IgD-negative memory B cell (primary cell): ENCODE data around the gene PROX2. TPM values are rescaled to one million over a fixed set of nuclear protein-coding genes. Genes with fewer than 3 reads are reported as not detected.

Experiments used
- H3K27ac Mint-ChIP-seq, 3 donors: one replicate each; pipeline ENCODE4 v1.8.0; 2020 to 2022; ENCODE audit warnings: mild to moderate bottlenecking in 3 of 3, mixed read lengths in 3 of 3, moderate library complexity in 1 of 3
- H3K27me3 Mint-ChIP-seq: one replicate; pipeline ENCODE4 v1.8.0; 2021; ENCODE audit warnings: mixed read lengths
- H3K36me3 Mint-ChIP-seq: one replicate; pipeline ENCODE4 v1.8.0; 2020; ENCODE audit warnings: mild to moderate bottlenecking, mixed read lengths
- H3K4me1 Mint-ChIP-seq, 3 donors: one replicate each; pipeline ENCODE4 v1.8.0; 2020 to 2022; ENCODE audit warnings: mixed read lengths in 3 of 3, mild to moderate bottlenecking in 1 of 3
- H3K4me3 Mint-ChIP-seq, 4 donors: one replicate each; pipeline ENCODE4 v1.8.0; 2020 to 2022; ENCODE audit warnings: mild to moderate bottlenecking in 4 of 4, mixed read lengths in 4 of 4, moderate library complexity in 3 of 4
- H3K9me3 Mint-ChIP-seq, 3 donors: one replicate each; pipeline ENCODE4 v1.8.0; 2020 to 2021; ENCODE audit warnings: mixed read lengths in 3 of 3, mild to moderate bottlenecking in 1 of 3
- polyA plus RNA-seq: library from polyadenylated mRNA; unstranded; fragments of 300-500 nt; fragmentation: Illumina TruSeq; gene quantifications from one replicate; pipeline ENCODE4 v1.2.3, GENCODE V29; 2021

The PROX2 gene
- polyA plus RNA-seq, 1 donor from 2014 or later, result not detected

DNA sequence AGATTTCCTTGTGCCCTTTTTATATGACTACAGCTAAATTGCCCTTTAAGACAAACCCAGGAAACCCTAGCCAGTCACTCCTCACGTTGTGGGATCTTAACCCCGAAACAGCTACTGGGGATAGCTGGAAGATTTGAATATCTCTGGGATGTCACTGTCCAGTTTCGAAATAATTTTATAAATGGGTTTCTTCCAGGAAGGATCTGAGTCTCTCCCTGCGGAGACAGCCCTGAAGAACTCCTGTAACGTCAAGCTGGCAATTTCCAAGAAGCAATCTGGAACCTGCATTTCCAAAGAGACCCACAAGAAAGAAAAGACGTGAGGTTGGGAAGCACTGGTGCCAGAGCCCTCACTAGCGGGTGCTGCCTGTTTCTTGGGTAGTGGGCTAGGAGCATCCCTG is 20.9 kb downstream of the PROX2 start:
- Mint-ChIP-seq H3K4me3 (no peak overlapping the region), H3K4me1 (peaks cover 23 to 25% (median 24%) of the 10 kb centered on the region in 3 donors), H3K36me3 (peaks cover 3% of the 10 kb centered on the region), H3K27ac (peak overlapping the region in 1 of 3 donors; percentile 39), H3K27me3 (no peaks in the 10 kb centered on the region), H3K9me3 (no peaks in the 10 kb centered on the region)

DNA sequence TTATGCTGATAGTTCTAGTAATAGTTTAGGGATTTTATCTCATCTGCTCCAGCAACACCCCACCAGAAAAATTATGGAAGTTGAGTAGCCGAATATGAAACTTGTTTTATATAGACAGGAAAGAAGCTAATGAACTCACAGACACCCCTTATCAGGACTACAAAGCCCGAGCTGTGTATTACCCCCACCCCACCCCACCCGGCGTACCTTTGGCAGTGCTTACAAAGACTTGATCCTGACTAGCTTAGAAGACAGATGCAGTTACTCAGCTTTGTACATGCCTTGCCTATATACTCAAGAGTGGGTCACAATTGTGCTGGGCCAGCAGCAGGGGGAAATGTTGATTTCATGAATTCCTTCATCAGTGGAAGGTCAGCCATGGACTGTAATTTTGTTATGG is 22.4 kb downstream of the PROX2 start:
- H3K27me3 Mint-ChIP-seq, result no peaks in the 10 kb centered on the region
- H3K4me3 Mint-ChIP-seq, result peak overlapping the region in 1 of 4 donors; percentile 59
- no peak overlapping the region for H3K27ac Mint-ChIP-seq
- H3K9me3 Mint-ChIP-seq, result no peaks in the 10 kb centered on the region
- peaks cover 23 to 25% (median 24%) of the 10 kb centered on the region in 3 donors for H3K4me1 Mint-ChIP-seq
- peaks cover 3% of the 10 kb centered on the region for H3K36me3 Mint-ChIP-seq

- Mint-ChIP-seq H3K9me3 (no peaks in the 10 kb centered on the region), H3K4me1 (peaks cover 23 to 25% (median 24%) of the 10 kb centered on the region in 3 donors), H3K4me3 (peak overlapping the region in 2 of 4 donors; percentile 55 to 59), H3K27me3 (no peaks in the 10 kb centered on the region), H3K27ac (no peak overlapping the region), H3K36me3 (peaks cover 3% of the 10 kb centered on the region)
These were observed 22.9 kb downstream of the PROX2 start for GRCh38 chr14:74852922-74853530.

DNA sequence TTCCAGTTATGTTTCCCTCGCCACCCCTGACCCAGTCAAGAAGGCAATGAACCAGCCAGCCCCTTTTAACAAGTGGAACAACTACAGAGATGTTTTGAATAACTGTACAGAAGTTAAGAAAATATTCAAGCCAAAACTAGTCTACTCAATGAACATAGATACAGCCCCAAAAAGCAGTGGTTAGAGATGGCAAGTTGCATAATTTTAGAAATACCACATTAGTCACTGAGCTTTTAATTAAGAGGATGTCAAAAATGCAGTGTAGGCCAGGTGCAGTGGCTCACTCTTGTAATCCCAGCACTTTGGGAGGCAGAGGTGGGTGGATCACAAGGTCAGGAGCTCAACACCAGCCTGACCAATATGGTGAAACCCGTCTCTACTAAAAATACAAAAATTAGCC is 27.2 kb downstream of the PROX2 start:
- Mint-ChIP-seq H3K27me3 (no peaks in the 10 kb centered on the region), H3K4me3 (no peak overlapping the region), H3K4me1 (peaks cover 10 to 15% (median 14%) of the 10 kb centered on the region in 3 donors), H3K9me3 (no peaks in the 10 kb centered on the region), H3K36me3 (no peaks in the 10 kb centered on the region), H3K27ac (no peak overlapping the region)

- no peaks in the 10 kb centered on the region for H3K9me3 Mint-ChIP-seq
- no peak overlapping the region for H3K27ac Mint-ChIP-seq
- no peaks in the 10 kb centered on the region for H3K27me3 Mint-ChIP-seq
- H3K4me1 Mint-ChIP-seq, result peaks cover 3 to 6% (median 4%) of the 10 kb centered on the region in 3 donors
- H3K4me3 Mint-ChIP-seq, result no peak overlapping the region
- no peaks in the 10 kb centered on the region for H3K36me3 Mint-ChIP-seq
These were observed 28.8 kb downstream of the PROX2 start for GRCh38 chr14:74846968-74847665.

DNA sequence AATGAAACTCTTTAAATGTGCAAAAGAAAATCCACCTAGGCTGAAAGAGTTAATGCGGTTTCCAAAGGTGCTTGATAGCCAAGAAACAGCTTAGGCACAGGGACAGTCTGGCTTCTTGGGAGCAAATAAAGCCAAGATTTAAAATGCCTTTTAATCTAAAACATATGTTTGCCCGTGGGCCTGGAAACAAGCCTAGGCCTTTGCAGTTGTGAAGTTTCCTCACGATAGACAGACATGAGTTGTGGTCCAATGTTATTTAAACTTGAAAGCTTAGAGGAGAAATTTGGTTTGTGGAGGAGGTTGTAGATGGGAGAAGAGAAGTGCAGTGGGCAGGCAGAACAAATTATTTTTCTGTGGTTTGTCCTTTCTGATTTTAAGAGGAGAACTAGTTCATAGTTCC is 29.8 kb downstream of the PROX2 start:
- Mint-ChIP-seq H3K27ac (no peak overlapping the region), H3K4me3 (no peak overlapping the region), H3K27me3 (no peaks in the 10 kb centered on the region), H3K4me1 (peaks cover 12 to 13% (median 12%) of the 10 kb centered on the region in 3 donors), H3K9me3 (no peaks in the 10 kb centered on the region), H3K36me3 (no peaks in the 10 kb centered on the region)

DNA sequence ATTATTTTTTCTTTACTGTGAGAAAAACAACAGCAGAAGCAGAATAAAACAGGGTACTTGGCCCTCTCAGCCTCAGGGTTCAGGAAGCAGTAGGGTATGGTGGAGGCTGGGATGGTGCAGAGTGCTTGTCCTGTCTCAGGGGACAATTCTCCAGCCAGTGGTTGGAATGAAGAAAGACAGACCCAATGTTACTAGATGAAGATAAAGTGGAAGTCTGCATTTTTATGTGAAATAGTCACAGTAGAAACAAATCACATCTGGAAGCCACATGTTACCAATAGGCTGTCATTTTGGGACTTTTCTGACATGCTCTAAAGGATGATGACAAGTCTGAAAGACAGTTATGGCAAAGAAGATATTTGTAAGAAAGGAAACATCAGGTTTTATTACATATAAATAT is 32.3 kb downstream of the PROX2 start:
- Mint-ChIP-seq H3K4me1 (peaks cover 27 to 29% (median 28%) of the 10 kb centered on the region in 3 donors), H3K9me3 (no peaks in the 10 kb centered on the region), H3K27ac (no peak overlapping the region), H3K4me3 (no peak overlapping the region), H3K36me3 (no peaks in the 10 kb centered on the region), H3K27me3 (no peaks in the 10 kb centered on the region)

DNA sequence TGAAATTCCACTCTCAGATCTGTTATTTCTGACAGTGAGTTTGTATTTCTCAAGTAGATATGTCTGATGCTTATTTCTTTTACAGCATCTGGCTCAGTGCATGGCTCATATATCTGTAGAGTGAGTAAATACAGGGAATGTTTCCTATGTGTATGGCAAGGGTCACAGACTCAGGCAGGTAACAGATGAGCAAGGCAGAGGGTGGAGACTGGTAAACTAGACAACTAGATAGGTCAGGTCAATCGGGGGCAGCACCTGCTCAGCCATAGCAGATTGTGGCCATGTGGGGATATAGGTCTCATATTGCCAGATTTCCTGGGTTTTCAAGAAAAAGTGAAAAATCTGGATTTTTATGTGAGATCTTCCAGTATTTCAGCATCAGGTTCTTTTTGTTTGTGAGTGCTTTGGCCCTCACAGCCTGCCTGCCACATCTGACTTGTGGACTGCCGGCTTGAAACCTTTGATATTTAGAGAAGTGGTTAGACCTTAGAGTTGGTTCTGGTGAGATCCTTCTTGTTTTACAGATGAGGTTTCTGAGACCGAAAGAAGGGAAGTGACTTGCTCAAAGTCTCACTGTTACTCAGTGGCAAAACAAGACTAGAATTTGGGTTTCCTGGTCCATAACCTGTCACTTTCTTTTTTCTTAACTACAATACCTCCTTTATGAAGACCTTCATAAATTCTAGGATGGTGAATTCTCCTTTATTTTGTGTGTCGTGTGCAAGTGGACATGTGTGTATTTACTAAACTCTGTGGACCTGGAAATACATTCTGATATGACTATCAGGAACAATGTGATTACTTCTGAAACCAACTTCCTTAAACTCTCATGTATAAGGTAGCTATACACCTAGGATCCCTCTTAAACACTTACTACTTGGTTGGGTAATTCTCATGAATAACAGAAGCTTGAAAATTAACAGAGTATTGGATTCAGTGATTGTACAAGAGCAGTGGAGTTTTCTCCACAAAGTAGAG is 34.4 kb downstream of the PROX2 start:
- H3K36me3 Mint-ChIP-seq, result no peaks in the 10 kb centered on the region
- peak overlapping the region; percentile 9 to 87 (median 58) for H3K4me3 Mint-ChIP-seq
- peak overlapping the region; percentile 66 to 95 (median 90) for H3K27ac Mint-ChIP-seq
- H3K4me1 Mint-ChIP-seq, result peaks cover 47 to 50% (median 49%) of the 10 kb centered on the region in 3 donors
- H3K27me3 Mint-ChIP-seq, result no peaks in the 10 kb centered on the region
- no peaks in the 10 kb centered on the region for H3K9me3 Mint-ChIP-seq

DNA sequence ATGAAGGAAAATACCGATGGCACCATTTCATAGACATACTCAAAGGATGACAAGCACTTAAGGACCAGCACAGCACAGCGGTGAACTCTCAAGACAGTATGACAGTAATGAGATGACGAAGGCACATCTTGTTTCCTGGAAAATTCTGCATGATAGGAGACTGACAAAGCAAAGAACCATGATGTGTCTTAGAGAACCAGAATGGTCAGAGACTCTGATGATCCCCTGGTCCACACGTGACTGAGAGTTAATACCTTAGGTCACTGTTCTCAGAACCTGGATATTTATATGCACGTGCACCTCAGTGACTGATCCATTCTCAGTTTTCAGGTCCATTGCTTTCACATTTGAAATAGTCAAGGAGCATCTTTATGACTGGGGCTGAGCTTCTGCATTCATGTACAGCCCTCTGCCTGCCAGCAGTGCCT is 35.3 kb downstream of the PROX2 start:
- Mint-ChIP-seq H3K27ac (peak overlapping the region; percentile 66 to 95 (median 90)), H3K4me3 (peak overlapping the region in 3 of 4 donors; percentile 21 to 85 (median 49)), H3K36me3 (no peaks in the 10 kb centered on the region), H3K27me3 (no peaks in the 10 kb centered on the region), H3K4me1 (peaks cover 54 to 57% (median 56%) of the 10 kb centered on the region in 3 donors), H3K9me3 (no peaks in the 10 kb centered on the region)

DNA sequence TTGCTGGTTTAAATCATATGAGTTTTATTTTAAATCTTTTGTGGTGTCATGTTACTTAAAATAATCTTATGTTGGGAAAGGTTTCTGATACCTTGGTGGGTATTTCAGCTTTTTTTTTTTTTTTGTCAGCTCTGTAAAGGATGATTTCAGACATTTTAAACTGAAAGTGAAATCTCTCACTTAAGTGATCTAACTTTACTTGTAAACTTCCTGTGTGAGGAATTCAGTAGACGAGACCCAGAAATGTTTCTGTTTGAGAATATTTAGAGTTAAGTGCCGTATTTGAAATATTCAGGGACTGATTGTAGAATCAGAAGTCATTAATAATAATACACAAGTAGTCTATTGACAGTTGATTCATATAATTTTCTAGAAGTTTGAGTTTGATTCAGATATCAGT is 37.8 kb downstream of the PROX2 start:
- H3K27ac Mint-ChIP-seq, result peak overlapping the region; percentile 72 to 82 (median 75)
- H3K36me3 Mint-ChIP-seq, result no peaks in the 10 kb centered on the region
- no peaks in the 10 kb centered on the region for H3K9me3 Mint-ChIP-seq
- peaks cover 61 to 68% (median 68%) of the 10 kb centered on the region in 3 donors for H3K4me1 Mint-ChIP-seq
- no peaks in the 10 kb centered on the region for H3K27me3 Mint-ChIP-seq
- peak overlapping the region; percentile 59 to 94 (median 70) for H3K4me3 Mint-ChIP-seq

- Mint-ChIP-seq H3K9me3 (no peaks in the 10 kb centered on the region), H3K27ac (peak overlapping the region in 2 of 3 donors; percentile 85 to 89), H3K4me1 (peaks cover 51 to 59% (median 57%) of the 10 kb centered on the region in 3 donors), H3K27me3 (no peaks in the 10 kb centered on the region), H3K4me3 (peak overlapping the region; percentile 41 to 86 (median 74)), H3K36me3 (no peaks in the 10 kb centered on the region)
These were observed 39.5 kb downstream of the PROX2 start for GRCh38 chr14:74836251-74836960.

DNA sequence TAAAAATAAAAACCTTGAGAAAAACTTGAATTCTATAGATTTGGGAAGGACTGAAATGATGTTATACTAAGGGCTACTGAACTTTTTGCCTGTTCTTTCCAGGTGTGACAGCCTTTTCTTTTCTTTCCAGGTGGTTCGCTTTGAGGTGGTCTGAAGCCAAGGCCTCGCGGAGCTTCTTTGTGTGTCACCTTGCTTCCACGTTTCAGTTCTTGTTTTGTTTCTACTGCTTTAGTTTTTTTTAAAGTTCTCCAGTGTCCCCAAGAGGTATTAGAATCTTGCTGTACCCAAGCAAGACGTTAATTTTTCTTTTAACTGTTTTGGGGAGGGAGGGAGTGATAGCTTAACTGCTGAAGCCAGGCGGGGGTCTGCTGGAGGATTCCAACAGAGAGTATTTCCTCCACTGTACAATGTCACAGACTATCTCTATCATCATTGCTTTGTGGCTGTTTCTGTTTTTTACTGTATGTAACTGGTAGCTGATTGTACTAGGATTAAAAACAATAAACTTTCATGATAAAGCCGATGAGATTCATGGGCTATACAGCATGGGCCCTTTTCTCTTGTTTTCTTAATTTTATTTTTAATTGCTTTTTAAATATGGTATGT is 40.2 kb downstream of the PROX2 start:
- Mint-ChIP-seq H3K36me3 (no peaks in the 10 kb centered on the region), H3K4me1 (peaks cover 45 to 52% (median 51%) of the 10 kb centered on the region in 3 donors), H3K4me3 (peak overlapping the region; percentile 12 to 77 (median 44)), H3K27ac (peak overlapping the region; percentile 54 to 91 (median 89)), H3K9me3 (no peaks in the 10 kb centered on the region), H3K27me3 (no peaks in the 10 kb centered on the region)

- Mint-ChIP-seq H3K4me3 (peak overlapping the region in 2 of 4 donors; percentile 20 to 22), H3K27me3 (no peaks in the 10 kb centered on the region), H3K9me3 (no peaks in the 10 kb centered on the region), H3K4me1 (peaks cover 39 to 46% (median 45%) of the 10 kb centered on the region in 3 donors), H3K27ac (peak overlapping the region; percentile 54 to 91 (median 91)), H3K36me3 (no peaks in the 10 kb centered on the region)
These were observed 41.1 kb downstream of the PROX2 start for GRCh38 chr14:74834692-74835392.
